Stomach (tissue), 9 donors: ENCODE data around the gene ATXN1. TPM values are rescaled to one million over a fixed set of nuclear protein-coding genes. Genes with fewer than 3 reads are reported as not detected.
"Not testable (repeated sequence)": the region's sequence is repeated elsewhere in the genome, so short reads cannot be mapped to it uniquely, and the experiment has no call there.

ENCODE experiments used
- DNase-seq, 2 donors: peaks; one replicate each; pipeline versions ENCODE4 v3.0.0 to v3.0.0-alpha.2; 2013 to 2019
- H3K27ac ChIP-seq, 5 donors: fragments of 200-600 bp in 4 of 5; sonication (generic) in 4 of 5; one replicate each; pipeline ENCODE4 v1.5.1; 2013 to 2019; ENCODE audit warnings: mild to moderate bottlenecking in 1 of 5, moderate library complexity in 1 of 5
- H3K27me3 ChIP-seq, 3 donors: fragments of 200-600 bp; sonication (generic); one replicate each; pipeline ENCODE4 v1.5.1; 2017 to 2019; ENCODE audit warnings: mixed run types in 1 of 3
- H3K36me3 ChIP-seq, 4 donors: fragments of 200-600 bp; sonication (generic); 1 replicate in 3 of 4; 2 replicates in 1 of 4; pipeline ENCODE4 v1.5.1; 2016 to 2019
- H3K4me1 ChIP-seq, 4 donors: fragments of 200-600 bp; sonication (generic); one replicate each; pipeline ENCODE4 v1.5.1; 2016 to 2019
- H3K4me3 ChIP-seq, 4 donors: fragments of 200-600 bp; sonication (generic) in 3 of 4; one replicate each; pipeline ENCODE4 v1.5.1; 2016 to 2019; ENCODE audit warnings: mild to moderate bottlenecking in 1 of 4
- H3K9me3 ChIP-seq, 4 donors: fragments of 200-600 bp; sonication (generic); one replicate each; pipeline ENCODE4 v1.5.1; 2016 to 2019
- EP300 ChIP-seq: sonication (generic); formaldehyde crosslinking; IDR thresholded peaks from one replicate; pipeline ENCODE4 v1.6.1; 2017; ENCODE audit warnings: antibody characterized with exemption
- POLR2A ChIP-seq, 4 donors: fragments of 450-650 bp; IDR thresholded peaks; one replicate each; pipeline ENCODE4 v1.6.1; 2016; ENCODE audit warnings: antibody characterized with exemption in 4 of 4, control low read depth in 2 of 4, mild to moderate bottlenecking in 1 of 4, moderate library complexity in 1 of 4
- POLR2AphosphoS5 ChIP-seq, 3 donors: sonication (generic); formaldehyde crosslinking; IDR thresholded peaks; one replicate each; pipeline ENCODE4 v1.6.1; 2016; ENCODE audit warnings: antibody characterized with exemption in 3 of 3
- WGBS, 5 donors: extraction: QIAGEN DNeasy Blood & Tissue Kit in 3 of 5; methylation state at CpG; one replicate each; pipeline versions ENCODE4 v1.1.5 to v1.1.7; 2013 to 2018; 5-methylcytosine and 5-hydroxymethylcytosine counted together
- intact Hi-C: fragments of 100-400 bp; cut with DNase I; formaldehyde crosslinking; loops from one replicate; pipeline ENCODE4 v1.15.1; 2023; ENCODE audit warnings: low total_unique reads
- polyA plus RNA-seq, 3 donors: library from polyadenylated mRNA; stranded (reverse); fragments of 200-250 nt; gene quantifications; one replicate each; pipeline ENCODE4 v1.2.3, GENCODE V29; 2013
- total RNA-seq, 5 donors: library from RNA; depleted of rRNA; stranded (reverse); fragments of >200 nt; gene quantifications; one replicate each; pipeline versions ENCODE4 v1.1.0 to v1.2.3, GENCODE V29; 2014 to 2016
- TF ChIP-seq, protein P1 (sequence below), 7 experiments: fragments of 450-650 bp in 4 of 7; fragments of 200-600 bp in 3 of 7; sonication (generic) in 3 of 7; IDR thresholded peaks; one replicate each; pipeline ENCODE4 v1.5.1; 2016 to 2019; ENCODE audit warnings: antibody characterized with exemption in 7 of 7, control low read depth in 2 of 7, mild to moderate bottlenecking in 1 of 7
- donor health status: healthy with polysubstance abuse.
- donor health status: Bipolar disorder and iron deficiency.
- donor health status: healthy.

The ATXN1 gene
- total and polyA plus RNA-seq, 8 donors: 5.2 to 106 (median 39.0) TPM

DNA sequence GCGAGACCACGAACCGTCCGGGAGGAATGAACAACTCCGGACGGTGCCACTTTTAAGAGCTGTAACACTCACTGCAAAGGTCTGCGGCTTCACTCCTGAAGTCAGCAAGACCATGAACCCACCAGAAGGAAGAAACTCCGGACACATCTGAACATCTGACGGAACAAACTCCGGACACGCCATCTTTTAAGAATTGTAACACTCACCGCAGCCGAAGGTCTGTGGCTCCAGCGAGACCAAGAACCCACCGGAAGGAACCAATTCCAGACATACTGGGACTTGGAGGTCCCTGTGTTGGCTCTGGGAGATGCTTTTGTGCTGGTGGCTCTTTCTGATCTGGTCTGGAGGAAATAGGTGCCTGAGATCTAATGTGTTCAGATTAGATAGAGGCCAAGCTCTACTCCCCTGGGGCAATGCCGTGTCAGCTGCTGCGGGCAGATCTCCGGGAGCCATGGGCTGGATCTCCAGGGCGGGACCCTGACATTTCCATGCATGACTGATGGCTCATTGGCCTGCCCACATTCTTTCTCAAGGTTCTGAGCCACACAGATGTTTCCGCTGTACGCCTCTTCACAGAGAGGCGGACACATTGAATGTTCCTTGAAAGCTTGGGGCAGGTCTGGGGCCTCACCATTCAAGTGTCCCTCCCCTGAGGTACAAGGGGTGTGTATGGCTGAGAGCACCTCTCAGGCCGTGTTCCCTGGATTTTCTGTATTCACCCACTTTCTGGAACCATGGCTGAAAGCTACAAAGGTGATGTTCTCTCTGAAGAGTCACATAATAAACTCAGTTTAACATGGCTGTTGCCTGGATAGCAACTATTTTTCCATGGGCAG lies 493.6 kb downstream of the ATXN1 start:
- WGBS, 5 donors: 93 to 95% (median 94%) methylated on average over 23 of the region's 23 CpGs
- DNase-seq: no peak
- TF ChIP-seq, protein P1, sequence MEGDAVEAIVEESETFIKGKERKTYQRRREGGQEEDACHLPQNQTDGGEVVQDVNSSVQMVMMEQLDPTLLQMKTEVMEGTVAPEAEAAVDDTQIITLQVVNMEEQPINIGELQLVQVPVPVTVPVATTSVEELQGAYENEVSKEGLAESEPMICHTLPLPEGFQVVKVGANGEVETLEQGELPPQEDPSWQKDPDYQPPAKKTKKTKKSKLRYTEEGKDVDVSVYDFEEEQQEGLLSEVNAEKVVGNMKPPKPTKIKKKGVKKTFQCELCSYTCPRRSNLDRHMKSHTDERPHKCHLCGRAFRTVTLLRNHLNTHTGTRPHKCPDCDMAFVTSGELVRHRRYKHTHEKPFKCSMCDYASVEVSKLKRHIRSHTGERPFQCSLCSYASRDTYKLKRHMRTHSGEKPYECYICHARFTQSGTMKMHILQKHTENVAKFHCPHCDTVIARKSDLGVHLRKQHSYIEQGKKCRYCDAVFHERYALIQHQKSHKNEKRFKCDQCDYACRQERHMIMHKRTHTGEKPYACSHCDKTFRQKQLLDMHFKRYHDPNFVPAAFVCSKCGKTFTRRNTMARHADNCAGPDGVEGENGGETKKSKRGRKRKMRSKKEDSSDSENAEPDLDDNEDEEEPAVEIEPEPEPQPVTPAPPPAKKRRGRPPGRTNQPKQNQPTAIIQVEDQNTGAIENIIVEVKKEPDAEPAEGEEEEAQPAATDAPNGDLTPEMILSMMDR (IDR thresholded peaks at IDR 0.05): no peak
- TF ChIP-seq POLR2AphosphoS5 (IDR thresholded peaks at IDR 0.05) (no peak), POLR2A (IDR thresholded peaks at IDR 0.05) (no peak), EP300 (no peak)
- intact Hi-C loops: no loop called here
- Histone ChIP-seq H3K4me3 (no peak overlapping the region), H3K27ac (no peak overlapping the region), H3K36me3 (peaks cover 0 to 26% (median 0%) of the 10 kb centered on the region in 4 donors), H3K27me3 (no peaks in the 10 kb centered on the region), H3K4me1 (peaks cover 0 to 5% (median 0%) of the 10 kb centered on the region in 4 donors), H3K9me3 (no peaks in the 10 kb centered on the region)

DNA sequence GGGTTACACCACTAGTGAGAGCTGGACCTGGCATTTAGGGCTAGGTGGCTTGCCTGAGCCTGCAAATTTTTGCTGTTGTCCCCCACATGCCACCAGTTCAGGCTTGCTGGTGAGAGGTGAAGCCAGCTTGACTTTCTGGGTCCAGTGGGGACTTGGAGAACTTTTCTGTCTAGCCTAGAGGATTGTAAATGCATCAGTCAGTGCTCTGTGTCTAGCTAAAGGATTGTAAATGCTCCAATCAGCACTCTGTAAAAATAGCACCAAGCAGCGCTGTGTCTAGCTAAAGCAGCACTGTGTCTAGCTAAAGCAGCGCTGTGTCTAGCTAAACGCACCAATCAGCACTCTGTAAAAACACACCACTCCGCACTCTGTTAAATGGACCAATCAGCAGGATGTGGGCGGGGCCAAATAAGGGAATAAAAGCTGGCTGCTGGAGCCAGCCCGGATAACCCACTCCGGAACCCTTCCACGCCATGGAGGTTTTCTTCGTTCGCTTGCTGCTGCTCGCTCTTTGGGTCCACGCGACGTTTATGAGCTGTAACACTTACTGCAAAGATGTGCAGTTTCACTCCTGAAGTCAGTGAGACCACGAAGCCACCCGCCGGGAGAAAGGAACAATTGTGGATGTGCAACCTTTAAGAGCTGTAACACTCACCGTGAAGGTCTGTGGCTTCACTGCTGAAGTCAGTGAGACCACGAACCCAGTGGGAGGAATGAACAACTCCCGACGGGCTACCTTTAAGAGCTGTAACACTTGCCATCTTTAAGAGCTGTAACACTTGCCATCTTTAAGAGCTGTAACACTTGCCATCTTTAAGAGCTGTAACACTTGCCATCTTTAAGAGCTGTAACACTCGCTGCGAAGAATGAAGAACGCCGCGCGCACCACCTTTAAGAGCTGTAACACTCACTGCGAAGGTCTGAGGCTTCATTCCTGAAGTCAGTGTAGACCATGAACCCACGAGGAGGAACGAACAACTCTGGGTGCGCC lies 495.6 kb downstream of the ATXN1 start:
- no peak overlapping the region for H3K4me3 ChIP-seq
- WGBS, 5 donors: 92 to 97% (median 96%) methylated on average over 31 of the region's 31 CpGs
- no peaks in the 10 kb centered on the region for H3K4me1 ChIP-seq
- DNase-seq: no peak
- intact Hi-C loops: no loop called here
- no peaks in the 10 kb centered on the region for H3K27me3 ChIP-seq
- no peaks in the 10 kb centered on the region for H3K9me3 ChIP-seq
- no peak overlapping the region for H3K27ac ChIP-seq
- peaks cover 0 to 26% (median 0%) of the 10 kb centered on the region in 4 donors for H3K36me3 ChIP-seq
- TF ChIP-seq EP300 (no peak), POLR2AphosphoS5 (IDR thresholded peaks at IDR 0.05) (no peak), POLR2A (IDR thresholded peaks at IDR 0.05) (no peak)
- TF ChIP-seq, protein P1 (IDR thresholded peaks at IDR 0.05): no peak

- H3K4me1 ChIP-seq: no peaks in the 10 kb centered on the region
- peaks cover 0 to 26% (median 0%) of the 10 kb centered on the region in 4 donors for H3K36me3 ChIP-seq
- no peak overlapping the region for H3K27ac ChIP-seq
- intact Hi-C loops: no loop called here
- DNase-seq: no peak
- no peaks in the 10 kb centered on the region for H3K9me3 ChIP-seq
- H3K4me3 ChIP-seq: no peak overlapping the region
- TF ChIP-seq EP300 (no peak), POLR2AphosphoS5 (IDR thresholded peaks at IDR 0.05) (no peak), POLR2A (IDR thresholded peaks at IDR 0.05) (no peak)
- TF ChIP-seq, protein P1 (IDR thresholded peaks at IDR 0.05): no peak
- WGBS, 5 donors: 92 to 100% (median 96%) methylated on average over 1 to 2 of the region's 2 CpGs
- no peaks in the 10 kb centered on the region for H3K27me3 ChIP-seq
Measured at GRCh38 chr6:16264785-16265184, 496.5 kb downstream of the ATXN1 start.

- intact Hi-C loops, H3K9me3 ChIP-seq, H3K27ac ChIP-seq, H3K4me3 ChIP-seq, H3K4me1 ChIP-seq, H3K27me3 ChIP-seq, DNase-seq: not testable (repeated sequence)
- peaks cover 0 to 26% (median 0%) of the 10 kb centered on the region in 4 donors for H3K36me3 ChIP-seq
- 59 to 75% (median 72%) methylated on average over 11 to 13 of the region's 13 CpGs for WGBS, 5 donors
Measured at GRCh38 chr6:16263464-16264099, 497.7 kb downstream of the ATXN1 start.

- H3K4me1 ChIP-seq, H3K27ac ChIP-seq, H3K9me3 ChIP-seq, H3K27me3 ChIP-seq, DNase-seq, intact Hi-C loops, H3K4me3 ChIP-seq: not testable (repeated sequence)
- 86 to 95% (median 88%) methylated on average over 10 to 12 of the region's 12 CpGs for WGBS, 5 donors
- peaks cover 0 to 31% (median 3%) of the 10 kb centered on the region in 4 donors for H3K36me3 ChIP-seq
Measured at GRCh38 chr6:16262773-16263172, 498.5 kb downstream of the ATXN1 start.

GRCh38 chr6:16260602-16261001 lies 500.7 kb downstream of the ATXN1 start:
- H3K9me3 ChIP-seq, H3K27me3 ChIP-seq, DNase-seq, intact Hi-C loops, H3K4me1 ChIP-seq, H3K4me3 ChIP-seq, H3K27ac ChIP-seq: not testable (repeated sequence)
- 77 to 84% (median 80%) methylated on average over 6 to 9 of the region's 9 CpGs for WGBS, 5 donors
- peaks cover 0 to 20% (median 9%) of the 10 kb centered on the region in 4 donors for H3K36me3 ChIP-seq

- 89 to 93% (median 91%) methylated on average over 2 of the region's 3 CpGs for WGBS, 5 donors
- H3K27me3 ChIP-seq, H3K4me1 ChIP-seq, H3K4me3 ChIP-seq, H3K9me3 ChIP-seq, intact Hi-C loops, H3K27ac ChIP-seq, DNase-seq: not testable (repeated sequence)
- H3K36me3 ChIP-seq: peaks cover 0 to 24% (median 16%) of the 10 kb centered on the region in 4 donors
Measured at GRCh38 chr6:16259604-16260003, 501.7 kb downstream of the ATXN1 start.
